WTC11 (cell line): ENCODE measurements around the gene SPAG9. TPM values are rescaled to one million over a fixed set of nuclear protein-coding genes. Genes with fewer than 3 reads are reported as not detected.

Experiments used
- ATAC-seq: fragments of 200-7000 bp; cut with Tn5 transposase; 2 replicates; pipeline ENCODE4 v1.10.0; 2021; ENCODE audit warnings: mild to moderate bottlenecking, moderate library complexity
- CTCF ChIA-PET: fragments of 300-600 bp; sonication (Branson Sonifier 250); formaldehyde crosslinking; loops from one replicate; lab custom pipeline; 2021; ENCODE audit warnings: antibody characterized with exemption; lab: Charles Lee
- POLR2A ChIA-PET: fragments of 350-600 bp; sonication (Branson Sonifier 250); formaldehyde crosslinking; loops from one replicate; lab custom pipeline; 2021; ENCODE audit warnings: antibody characterized with exemption; lab: Charles Lee
- DNase-seq: peaks from one replicate; pipeline ENCODE4 v3.0.0; 2021; ENCODE audit warnings: low spot score
- H3K27ac Mint-ChIP-seq: 2 replicates; pipeline ENCODE4 v1.8.0; 2021; ENCODE audit warnings: mixed read lengths
- H3K27me3 Mint-ChIP-seq: 2 replicates; pipeline ENCODE4 v1.8.0; 2021; ENCODE audit warnings: low read depth, mild to moderate bottlenecking, moderate library complexity, mixed read lengths
- H3K36me3 Mint-ChIP-seq: 2 replicates; pipeline ENCODE4 v1.8.0; 2021; ENCODE audit warnings: mixed read lengths
- H3K4me1 Mint-ChIP-seq: 2 replicates; pipeline ENCODE4 v1.8.0; 2022; ENCODE audit warnings: mixed read lengths
- H3K4me3 Mint-ChIP-seq: 2 replicates; pipeline ENCODE4 v1.8.0; 2021; ENCODE audit warnings: mild to moderate bottlenecking, moderate library complexity, mixed read lengths
- H3K9me3 Mint-ChIP-seq: 2 replicates; pipeline ENCODE4 v1.8.0; 2021; ENCODE audit warnings: mixed read lengths
- CREM ChIP-seq: sonication (generic); formaldehyde crosslinking; IDR thresholded peaks from 2 replicates; pipeline ENCODE4 v1.8.1; 2022; ENCODE audit warnings: mild to moderate bottlenecking, missing genetic modification reagents, moderate library complexity
- ESRRA ChIP-seq: sonication (generic); formaldehyde crosslinking; IDR thresholded peaks from 2 replicates; pipeline ENCODE4 v1.8.1; 2022; ENCODE audit warnings: mild to moderate bottlenecking, missing genetic modification reagents, borderline replicate concordance
- GABPB1 ChIP-seq: sonication (generic); formaldehyde crosslinking; IDR thresholded peaks from 2 replicates; pipeline ENCODE4 v1.8.1; 2023; ENCODE audit warnings: mild to moderate bottlenecking, missing genetic modification reagents
- IRF1 ChIP-seq: sonication (generic); formaldehyde crosslinking; IDR thresholded peaks from 2 replicates; pipeline ENCODE4 v1.8.0; 2023; ENCODE audit warnings: missing genetic modification reagents
- MYBL2 ChIP-seq: sonication (generic); formaldehyde crosslinking; IDR thresholded peaks from 2 replicates; pipeline ENCODE4 v1.8.1; 2023; ENCODE audit warnings: mild to moderate bottlenecking, moderate library complexity, missing genetic modification reagents
- OVOL2 ChIP-seq: fragments of 250-450 bp; sonication (Bioruptor Pico); IDR thresholded peaks from 2 replicates; pipeline ENCODE4 v1.9.0; 2021; ENCODE audit warnings: mild to moderate bottlenecking, borderline replicate concordance
- SP1 ChIP-seq: sonication (generic); formaldehyde crosslinking; conservative IDR thresholded peaks from 2 replicates; pipeline ENCODE4 v1.8.1; 2022; ENCODE audit warnings: missing genetic modification reagents
- ZNF423 ChIP-seq: fragments of 250-450 bp; sonication (Bioruptor Pico); IDR thresholded peaks from 2 replicates; pipeline ENCODE4 v2.1.2; 2022; ENCODE audit warnings: mild to moderate bottlenecking, moderate library complexity
- total RNA-seq: library from RNA; stranded (reverse); gene quantifications from 3 replicates; pipeline ENCODE4 v1.2.3, GENCODE V29; 2021
- TF ChIP-seq, protein P1 (sequence below): sonication (generic); formaldehyde crosslinking; IDR thresholded peaks from 2 replicates; pipeline ENCODE4 v1.8.1; 2022; ENCODE audit warnings: mild to moderate bottlenecking, missing genetic modification reagents, moderate library complexity, borderline replicate concordance
- TF ChIP-seq, protein P2 (sequence below): sonication (generic); formaldehyde crosslinking; IDR thresholded peaks from 2 replicates; pipeline ENCODE4 v1.8.1; 2023; ENCODE audit warnings: mild to moderate bottlenecking, missing genetic modification reagents
- TF ChIP-seq, protein P3 (sequence below): sonication (generic); formaldehyde crosslinking; IDR thresholded peaks from 2 replicates; pipeline ENCODE4 v1.8.0; 2023; ENCODE audit warnings: missing genetic modification reagents, mild to moderate bottlenecking, borderline replicate concordance
- TF ChIP-seq, protein P4 (sequence below): fragments of 250-450 bp; sonication (Bioruptor Pico); conservative IDR thresholded peaks from 2 replicates; pipeline ENCODE4 v1.9.0; 2021; ENCODE audit warnings: mild to moderate bottlenecking
- TF ChIP-seq, protein P5 (sequence below): sonication (generic); formaldehyde crosslinking; IDR thresholded peaks from 2 replicates; pipeline ENCODE4 v1.8.0; 2022; ENCODE audit warnings: mild to moderate bottlenecking, missing genetic modification reagents
- TF ChIP-seq, protein P6 (sequence below): sonication (generic); formaldehyde crosslinking; IDR thresholded peaks from 2 replicates; pipeline ENCODE4 v1.8.1; 2022; ENCODE audit warnings: low read depth, mild to moderate bottlenecking, moderate library complexity, missing genetic modification reagents, borderline replicate concordance

Gene SPAG9
- total RNA-seq, 1 experiment from 2014 or later: 51.9 TPM

GRCh38 chr17:50945779-50946222 is 174.9 kb downstream of the SPAG9 start (continued):
- TF ChIP-seq, protein P1, sequence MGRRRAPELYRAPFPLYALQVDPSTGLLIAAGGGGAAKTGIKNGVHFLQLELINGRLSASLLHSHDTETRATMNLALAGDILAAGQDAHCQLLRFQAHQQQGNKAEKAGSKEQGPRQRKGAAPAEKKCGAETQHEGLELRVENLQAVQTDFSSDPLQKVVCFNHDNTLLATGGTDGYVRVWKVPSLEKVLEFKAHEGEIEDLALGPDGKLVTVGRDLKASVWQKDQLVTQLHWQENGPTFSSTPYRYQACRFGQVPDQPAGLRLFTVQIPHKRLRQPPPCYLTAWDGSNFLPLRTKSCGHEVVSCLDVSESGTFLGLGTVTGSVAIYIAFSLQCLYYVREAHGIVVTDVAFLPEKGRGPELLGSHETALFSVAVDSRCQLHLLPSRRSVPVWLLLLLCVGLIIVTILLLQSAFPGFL: no peak

DNA sequence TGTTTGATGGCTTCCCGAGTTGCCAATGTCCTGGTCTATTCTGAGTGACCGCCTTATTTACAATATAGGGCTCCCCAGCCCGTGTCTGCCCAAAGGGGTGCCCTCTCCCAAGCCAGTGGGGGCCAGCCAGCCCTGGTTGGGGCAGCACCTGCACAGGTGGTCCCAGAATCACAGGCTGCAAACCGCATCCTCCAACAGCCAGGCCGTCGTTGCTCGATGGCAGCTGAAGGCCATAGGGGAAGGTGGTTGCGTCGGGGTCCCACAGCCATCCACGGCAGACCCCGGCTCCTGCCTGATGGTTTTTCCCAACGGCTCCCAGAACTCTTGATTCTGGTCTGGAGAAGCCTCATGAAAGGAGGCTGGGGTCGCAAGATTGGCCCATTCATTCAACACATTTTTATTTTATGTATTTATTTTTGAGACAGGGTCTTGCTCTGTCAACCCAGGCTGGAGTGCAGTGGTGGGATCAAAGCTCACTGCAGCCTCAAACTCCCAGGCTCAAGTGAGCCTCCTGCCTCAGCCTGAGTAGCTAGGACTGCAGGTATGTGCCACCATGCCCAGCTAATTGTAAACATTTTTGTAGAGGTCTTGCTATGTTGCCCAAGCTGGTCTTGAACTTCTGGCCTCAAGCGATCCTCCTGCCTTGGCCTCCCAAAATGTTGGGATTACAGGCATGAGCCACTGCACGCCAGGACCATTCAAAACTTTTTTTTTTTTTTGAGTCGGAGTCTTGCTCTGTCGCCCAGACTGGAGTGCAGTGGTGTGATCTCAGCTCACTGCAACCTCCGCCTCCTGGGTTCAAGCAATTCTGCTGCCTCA is 175.6 kb downstream of the SPAG9 start:
- Mint-ChIP-seq H3K4me3 (peak overlapping the region; percentile 55), H3K27ac (no peak overlapping the region)
- DNase-seq: no peak

GRCh38 chr17:50944054-50944901 is 176.4 kb downstream of the SPAG9 start:
- H3K36me3 Mint-ChIP-seq: no peaks in the 10 kb centered on the region
- no peaks in the 10 kb centered on the region for H3K9me3 Mint-ChIP-seq
- H3K27ac Mint-ChIP-seq: no peak overlapping the region
- POLR2A ChIA-PET: interaction anchor here (0.7 to 1.8 kb wide), 4 partner anchors 9 to 92 kb away, joined by 3 to 22 read pairs (median 4); partner anchors contain the start of gene TOB1
- ATAC-seq (peak; percentile 59), DNase-seq (peak; percentile 65)
- peaks cover 24% of the 10 kb centered on the region for H3K4me1 Mint-ChIP-seq
- peaks cover 15% of the 10 kb centered on the region for H3K27me3 Mint-ChIP-seq
- H3K4me3 Mint-ChIP-seq: peak overlapping the region; percentile 54
- CTCF ChIA-PET: interaction anchor here (0.7 to 3.3 kb wide), 15 partner anchors 9 to 850 kb away, joined by 3 to 20 read pairs (median 5); partner anchors contain the start of gene TOB1
- TF ChIP-seq MYBL2 (CRISPR knock-in tag) (peak; percentile 72; the same call in 1 of the 2 replicates), SP1 (CRISPR knock-in tag) (0 out of 2 replicates have a peak, but pooled peaks have one; percentile 46), CREM (CRISPR knock-in tag) (no peak), IRF1 (CRISPR knock-in tag) (0 out of 2 replicates have a peak, but pooled peaks have one; percentile 29), GABPB1 (peak; percentile 77; the same call in 1 of the 2 replicates), OVOL2 (no peak), ZNF423 (CRISPR knock-in tag) (peak; percentile 99)
- TF ChIP-seq, protein P2, sequence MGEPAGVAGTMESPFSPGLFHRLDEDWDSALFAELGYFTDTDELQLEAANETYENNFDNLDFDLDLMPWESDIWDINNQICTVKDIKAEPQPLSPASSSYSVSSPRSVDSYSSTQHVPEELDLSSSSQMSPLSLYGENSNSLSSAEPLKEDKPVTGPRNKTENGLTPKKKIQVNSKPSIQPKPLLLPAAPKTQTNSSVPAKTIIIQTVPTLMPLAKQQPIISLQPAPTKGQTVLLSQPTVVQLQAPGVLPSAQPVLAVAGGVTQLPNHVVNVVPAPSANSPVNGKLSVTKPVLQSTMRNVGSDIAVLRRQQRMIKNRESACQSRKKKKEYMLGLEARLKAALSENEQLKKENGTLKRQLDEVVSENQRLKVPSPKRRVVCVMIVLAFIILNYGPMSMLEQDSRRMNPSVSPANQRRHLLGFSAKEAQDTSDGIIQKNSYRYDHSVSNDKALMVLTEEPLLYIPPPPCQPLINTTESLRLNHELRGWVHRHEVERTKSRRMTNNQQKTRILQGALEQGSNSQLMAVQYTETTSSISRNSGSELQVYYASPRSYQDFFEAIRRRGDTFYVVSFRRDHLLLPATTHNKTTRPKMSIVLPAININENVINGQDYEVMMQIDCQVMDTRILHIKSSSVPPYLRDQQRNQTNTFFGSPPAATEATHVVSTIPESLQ (CRISPR knock-in tag): no peak
- TF ChIP-seq, protein P3, sequence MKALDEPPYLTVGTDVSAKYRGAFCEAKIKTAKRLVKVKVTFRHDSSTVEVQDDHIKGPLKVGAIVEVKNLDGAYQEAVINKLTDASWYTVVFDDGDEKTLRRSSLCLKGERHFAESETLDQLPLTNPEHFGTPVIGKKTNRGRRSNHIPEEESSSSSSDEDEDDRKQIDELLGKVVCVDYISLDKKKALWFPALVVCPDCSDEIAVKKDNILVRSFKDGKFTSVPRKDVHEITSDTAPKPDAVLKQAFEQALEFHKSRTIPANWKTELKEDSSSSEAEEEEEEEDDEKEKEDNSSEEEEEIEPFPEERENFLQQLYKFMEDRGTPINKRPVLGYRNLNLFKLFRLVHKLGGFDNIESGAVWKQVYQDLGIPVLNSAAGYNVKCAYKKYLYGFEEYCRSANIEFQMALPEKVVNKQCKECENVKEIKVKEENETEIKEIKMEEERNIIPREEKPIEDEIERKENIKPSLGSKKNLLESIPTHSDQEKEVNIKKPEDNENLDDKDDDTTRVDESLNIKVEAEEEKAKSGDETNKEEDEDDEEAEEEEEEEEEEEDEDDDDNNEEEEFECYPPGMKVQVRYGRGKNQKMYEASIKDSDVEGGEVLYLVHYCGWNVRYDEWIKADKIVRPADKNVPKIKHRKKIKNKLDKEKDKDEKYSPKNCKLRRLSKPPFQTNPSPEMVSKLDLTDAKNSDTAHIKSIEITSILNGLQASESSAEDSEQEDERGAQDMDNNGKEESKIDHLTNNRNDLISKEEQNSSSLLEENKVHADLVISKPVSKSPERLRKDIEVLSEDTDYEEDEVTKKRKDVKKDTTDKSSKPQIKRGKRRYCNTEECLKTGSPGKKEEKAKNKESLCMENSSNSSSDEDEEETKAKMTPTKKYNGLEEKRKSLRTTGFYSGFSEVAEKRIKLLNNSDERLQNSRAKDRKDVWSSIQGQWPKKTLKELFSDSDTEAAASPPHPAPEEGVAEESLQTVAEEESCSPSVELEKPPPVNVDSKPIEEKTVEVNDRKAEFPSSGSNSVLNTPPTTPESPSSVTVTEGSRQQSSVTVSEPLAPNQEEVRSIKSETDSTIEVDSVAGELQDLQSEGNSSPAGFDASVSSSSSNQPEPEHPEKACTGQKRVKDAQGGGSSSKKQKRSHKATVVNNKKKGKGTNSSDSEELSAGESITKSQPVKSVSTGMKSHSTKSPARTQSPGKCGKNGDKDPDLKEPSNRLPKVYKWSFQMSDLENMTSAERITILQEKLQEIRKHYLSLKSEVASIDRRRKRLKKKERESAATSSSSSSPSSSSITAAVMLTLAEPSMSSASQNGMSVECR: no peak
- TF ChIP-seq, protein P4, sequence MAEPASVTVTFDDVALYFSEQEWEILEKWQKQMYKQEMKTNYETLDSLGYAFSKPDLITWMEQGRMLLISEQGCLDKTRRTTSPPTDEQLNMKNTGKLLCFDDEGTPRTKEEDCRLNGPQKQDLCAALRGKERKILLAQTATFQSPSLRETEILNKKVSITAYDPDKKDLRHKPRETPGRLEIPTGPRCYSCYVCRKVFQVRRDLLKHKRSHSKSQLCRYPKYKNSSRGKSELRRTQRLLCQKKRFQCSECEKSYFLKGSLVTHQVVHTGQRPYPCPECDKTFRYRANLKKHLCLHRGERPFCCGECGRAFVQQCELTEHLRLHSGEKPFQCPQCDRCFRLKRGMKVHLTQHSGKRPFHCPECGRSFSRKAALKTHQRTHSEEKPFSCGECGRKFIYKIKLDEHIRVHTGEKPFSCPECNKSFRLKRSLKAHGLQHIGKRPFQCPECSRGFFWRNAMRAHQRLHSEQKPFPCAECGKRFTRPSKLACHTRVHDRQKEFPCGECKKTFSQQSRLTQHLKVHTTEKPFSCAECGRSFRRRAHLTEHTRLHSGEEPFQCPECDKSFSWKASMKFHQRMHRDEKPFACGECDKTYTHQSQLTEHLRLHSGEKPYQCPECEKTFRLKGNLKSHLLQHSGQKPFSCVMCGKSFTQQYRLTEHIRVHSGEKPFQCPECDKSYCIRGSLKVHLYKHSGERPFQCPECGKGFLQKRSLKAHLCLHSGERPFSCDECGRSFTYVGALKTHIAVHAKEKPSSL (CRISPR knock-in tag): no peak
- TF ChIP-seq, protein P5, sequence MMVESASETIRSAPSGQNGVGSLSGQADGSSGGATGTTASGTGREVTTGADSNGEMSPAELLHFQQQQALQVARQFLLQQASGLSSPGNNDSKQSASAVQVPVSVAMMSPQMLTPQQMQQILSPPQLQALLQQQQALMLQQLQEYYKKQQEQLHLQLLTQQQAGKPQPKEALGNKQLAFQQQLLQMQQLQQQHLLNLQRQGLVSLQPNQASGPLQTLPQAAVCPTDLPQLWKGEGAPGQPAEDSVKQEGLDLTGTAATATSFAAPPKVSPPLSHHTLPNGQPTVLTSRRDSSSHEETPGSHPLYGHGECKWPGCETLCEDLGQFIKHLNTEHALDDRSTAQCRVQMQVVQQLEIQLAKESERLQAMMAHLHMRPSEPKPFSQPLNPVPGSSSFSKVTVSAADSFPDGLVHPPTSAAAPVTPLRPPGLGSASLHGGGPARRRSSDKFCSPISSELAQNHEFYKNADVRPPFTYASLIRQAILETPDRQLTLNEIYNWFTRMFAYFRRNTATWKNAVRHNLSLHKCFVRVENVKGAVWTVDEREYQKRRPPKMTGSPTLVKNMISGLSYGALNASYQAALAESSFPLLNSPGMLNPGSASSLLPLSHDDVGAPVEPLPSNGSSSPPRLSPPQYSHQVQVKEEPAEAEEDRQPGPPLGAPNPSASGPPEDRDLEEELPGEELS (CRISPR knock-in tag): 0 out of 2 replicates have a peak, but pooled peaks have one; percentile 3

More for the DNA sequence above, 175.6 kb downstream of the SPAG9 start:
- ATAC-seq: peak; percentile 8
- Mint-ChIP-seq H3K4me1 (peaks cover 32% of the 10 kb centered on the region), H3K36me3 (no peaks in the 10 kb centered on the region)
- POLR2A ChIA-PET: interaction anchor here (0.7 to 1.8 kb wide), 4 partner anchors 8 to 93 kb away, joined by 3 to 22 read pairs (median 4); partner anchors contain the start of gene TOB1
- TF ChIP-seq, protein P6, sequence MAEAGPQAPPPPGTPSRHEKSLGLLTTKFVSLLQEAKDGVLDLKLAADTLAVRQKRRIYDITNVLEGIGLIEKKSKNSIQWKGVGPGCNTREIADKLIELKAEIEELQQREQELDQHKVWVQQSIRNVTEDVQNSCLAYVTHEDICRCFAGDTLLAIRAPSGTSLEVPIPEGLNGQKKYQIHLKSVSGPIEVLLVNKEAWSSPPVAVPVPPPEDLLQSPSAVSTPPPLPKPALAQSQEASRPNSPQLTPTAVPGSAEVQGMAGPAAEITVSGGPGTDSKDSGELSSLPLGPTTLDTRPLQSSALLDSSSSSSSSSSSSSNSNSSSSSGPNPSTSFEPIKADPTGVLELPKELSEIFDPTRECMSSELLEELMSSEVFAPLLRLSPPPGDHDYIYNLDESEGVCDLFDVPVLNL (CRISPR knock-in tag): no peak
- TF ChIP-seq ESRRA (CRISPR knock-in tag): 0 out of 2 replicates have a peak, but pooled peaks have one; percentile 3
- TF ChIP-seq, all 79 proteins: peak for 1
- no peaks in the 10 kb centered on the region for H3K9me3 Mint-ChIP-seq
- peaks cover 15% of the 10 kb centered on the region for H3K27me3 Mint-ChIP-seq
- CTCF ChIA-PET: interaction anchor here (0.7 to 3.3 kb wide), 16 partner anchors 12 to 851 kb away, joined by 3 to 20 read pairs (median 4); partner anchors contain the start of gene TOB1
